K562 (cell line): ENCODE data around the gene PPFIA1. TPM values are rescaled to one million over a fixed set of nuclear protein-coding genes. Genes with fewer than 3 reads are reported as not detected.
A peak's percentile ranks its signal among the peaks of the same experiment; 100 is the strongest.

Experiments used
- ATAC-seq: fragments of 200-7000 bp; cut with Tn5 transposase; 3 replicates; pipeline ENCODE4 v1.9.1; 2020; ENCODE audit warnings: moderate library complexity
- BruUV-seq: library from RNA; stranded (reverse); fragments of 400-500 nt; replicated peaks from 2 replicates; lab custom pipeline; 2021; lab: Mats Ljungman, UMichigan
- CTCF ChIA-PET: fragments of 300-600 bp; formaldehyde crosslinking; extraction: SDS; loops from one replicate; lab custom pipeline; 2021; ENCODE audit warnings: low intra/inter-chr PET ratio; lab: Yijun Ruan, JAX
- POLR2A ChIA-PET: fragments of 300-600, 350-650 bp; sonication (Branson Sonifier 250); formaldehyde crosslinking; extraction: SDS; loops from one replicate; lab custom pipeline; 2021; ENCODE audit warnings: antibody characterized with exemption, inconsistent platforms; lab: Yijun Ruan, JAX
- DNase-seq, 4 experiments: peaks; one replicate each; pipeline versions ENCODE4 v3.0.0 to v3.0.0-alpha.2; 2011 to 2018; ENCODE audit warnings: low spot score in 3 of 4, mixed read lengths in 3 of 4; ENCODE audit errors: extremely low read depth in 1 of 4
- FAIRE-seq: peaks from 2 replicates; lab custom pipeline; 2011; peaks lifted over from hg19 to GRCh38; lab: Jason Lieb, UNC
- H2AFZ ChIP-seq: 2 replicates; pipeline ENCODE4 v1.6.0; 2011; ENCODE audit warnings: low read depth, low read length, control low read depth, inconsistent platforms
- H3K27ac ChIP-seq: fragments of 200-600 bp; 3 replicates; pipeline ENCODE4 v1.8.0; 2011; ENCODE audit warnings: low read depth, mild to moderate bottlenecking, control low read depth, inconsistent platforms, low read length, moderate library complexity, mixed read lengths; ENCODE audit errors: extremely low read depth
- H3K27me3 ChIP-seq, 2 experiments: fragments of 300-600 bp in 1 of 2; 2 replicates in 1 of 2; 3 replicates in 1 of 2; pipeline versions ENCODE4 v1.6.0 to v1.8.0; 2011; ENCODE audit warnings: inconsistent platforms in 2 of 2, low read length in 2 of 2, mild to moderate bottlenecking in 1 of 2, mixed read lengths in 1 of 2, moderate library complexity in 1 of 2; ENCODE audit not compliant: control insufficient read depth in 2 of 2, insufficient read depth in 2 of 2
- H3K36me3 ChIP-seq: fragments of 300-600 bp; 3 replicates; pipeline ENCODE4 v1.8.0; 2011; ENCODE audit warnings: mild to moderate bottlenecking, low read length, inconsistent platforms; ENCODE audit not compliant: control insufficient read depth, insufficient read depth
- H3K4me1 ChIP-seq, 2 experiments: fragments of 200-600 bp in 1 of 2; replicated peaks in 1 of 2; 2 replicates in 1 of 2; 3 replicates in 1 of 2; pipeline versions ENCODE4 v1.5.1 to v1.8.0; 2011; ENCODE audit warnings: inconsistent platforms in 2 of 2, low read length in 2 of 2, mild to moderate bottlenecking in 1 of 2, mixed read lengths in 1 of 2, moderate library complexity in 1 of 2; ENCODE audit not compliant: control insufficient read depth in 2 of 2, insufficient read depth in 2 of 2
- H3K4me2 ChIP-seq: 2 replicates; pipeline ENCODE4 v1.6.1; 2011; ENCODE audit warnings: low read length, control low read depth, inconsistent platforms, mixed read lengths; ENCODE audit not compliant: insufficient read depth
- H3K4me3 ChIP-seq: fragments of 200-600 bp; sonication (generic), shearing (Covaris generic); 2 replicates; pipeline ENCODE4 v1.5.1; 2016; ENCODE audit warnings: control low read depth, inconsistent platforms
- H3K79me2 ChIP-seq: fragments of 200-600 bp; 3 replicates; pipeline ENCODE4 v1.8.0; 2011; ENCODE audit warnings: low read length, inconsistent platforms; ENCODE audit not compliant: control insufficient read depth, insufficient read depth
- H3K9ac ChIP-seq, 2 experiments: 2 replicates each; pipeline versions ENCODE4 v1.6.0 to v1.6.1; 2011; ENCODE audit warnings: low read depth in 2 of 2, low read length in 2 of 2, control low read depth in 1 of 2, inconsistent platforms in 1 of 2, mild to moderate bottlenecking in 1 of 2, mixed read lengths in 1 of 2; ENCODE audit not compliant: insufficient read depth in 1 of 2
- H3K9me1 ChIP-seq: one replicate; pipeline ENCODE4 v1.6.0; 2011; ENCODE audit warnings: inconsistent platforms, mild to moderate bottlenecking, low read length, moderate library complexity; ENCODE audit not compliant: control insufficient read depth, insufficient read depth
- H3K9me3 ChIP-seq: replicated peaks from 2 replicates; pipeline ENCODE4 v1.5.1; 2011; ENCODE audit warnings: low read depth, low read length, inconsistent platforms; ENCODE audit not compliant: control insufficient read depth, insufficient read depth
- H4K20me1 ChIP-seq: replicated peaks from 2 replicates; pipeline ENCODE4 v1.6.1; 2011; ENCODE audit warnings: low read length, inconsistent platforms, mixed read lengths; ENCODE audit not compliant: control insufficient read depth, insufficient read depth
- FOSL1 ChIP-seq: fragments of 200-800 bp; sonication (Bioruptor generic); conservative IDR thresholded peaks from 2 replicates; pipeline ENCODE4 v1.6.1; 2016; ENCODE audit warnings: missing genetic modification characterization, missing compliant biosample characterization
- HMG20B ChIP-seq: fragments of 250-450 bp; sonication (Bioruptor Pico); IDR thresholded peaks from 2 replicates; pipeline ENCODE4 v1.5.0; 2021; ENCODE audit warnings: mild to moderate bottlenecking
- RUNX1 ChIP-seq: sonication (generic); IDR thresholded peaks from 2 replicates; pipeline ENCODE4 v1.6.1; 2016; ENCODE audit warnings: antibody characterized with exemption, low read depth
- ZNF239 ChIP-seq: fragments of 250-450 bp; sonication (Bioruptor Pico); IDR thresholded peaks from 2 replicates; pipeline ENCODE4 v1.4.0; 2020; ENCODE audit warnings: mild to moderate bottlenecking
- ZNF263 ChIP-seq: sonication (generic); formaldehyde crosslinking; IDR thresholded peaks from 2 replicates; pipeline ENCODE4 v1.8.0; 2022; ENCODE audit warnings: mild to moderate bottlenecking, missing genetic modification reagents, borderline replicate concordance
- ZNF584 ChIP-seq: fragments of 200-800 bp; sonication (Bioruptor generic); IDR thresholded peaks from 2 replicates; pipeline ENCODE4 v1.6.1; 2016; ENCODE audit warnings: low read depth, mild to moderate bottlenecking, missing genetic modification characterization, missing compliant biosample characterization
- WGBS: fragments of 100-300 bp; shearing (Covaris generic); methylation state at CpG from one replicate; pipeline ENCODE4 v1.1.6; 2016; ENCODE audit warnings: low coverage, mixed read lengths; ENCODE audit not compliant: insufficient coverage; ENCODE audit errors: missing lambda C conversion rate; 5-methylcytosine and 5-hydroxymethylcytosine counted together
- in situ Hi-C: fragments of 300-500 bp; cut with MboI; formaldehyde crosslinking; loops from 4 replicates; pipeline ENCODE4 v1.15.0; 2018; ENCODE audit warnings: inconsistent platforms, mixed read lengths
- intact Hi-C: fragments of 100-400 bp; cut with micrococcal nuclease; formaldehyde crosslinking; loops from 2 replicates; pipeline ENCODE4 v1.14.2; 2022
- polyA plus RNA-seq, 8 experiments: library from polyadenylated mRNA; depleted of rRNA in 4 of 8; stranded (reverse) in 5 of 8; unstranded in 3 of 8; fragments of >200 nt; fragmentation: Nextera tagmentation in 2 of 8; fragmentation: Illumina TruSeq in 1 of 8; extraction: Ambion mirVana in 2 of 8; extraction: Trizol in 1 of 8; gene quantifications; 2 replicates each; pipeline versions ENCODE4 v1.2.1 to v1.2.3, GENCODE V29; 2011 to 2014; ENCODE audit warnings: inconsistent platforms in 1 of 8, missing spikeins in 1 of 8
- total RNA-seq, 7 experiments: library from RNA; depleted of rRNA in 6 of 7; stranded (reverse); fragments of >200 nt in 6 of 7; fragmentation: Illumina TruSeq in 2 of 7; extraction: Trizol in 2 of 7; gene quantifications; 2 replicates each; pipeline versions ENCODE4 v1.2.1 to v1.2.3, GENCODE V29; 2011 to 2021; ENCODE audit warnings: low replicate concordance in 1 of 7

PPFIA1 gene
- total and polyA plus RNA-seq, 9 of the 15 experiments (the other 6 are each of a cell fraction or from before 2014, with no cell fraction given): 9.9 to 41.5 (median 28.5) TPM

DNA sequence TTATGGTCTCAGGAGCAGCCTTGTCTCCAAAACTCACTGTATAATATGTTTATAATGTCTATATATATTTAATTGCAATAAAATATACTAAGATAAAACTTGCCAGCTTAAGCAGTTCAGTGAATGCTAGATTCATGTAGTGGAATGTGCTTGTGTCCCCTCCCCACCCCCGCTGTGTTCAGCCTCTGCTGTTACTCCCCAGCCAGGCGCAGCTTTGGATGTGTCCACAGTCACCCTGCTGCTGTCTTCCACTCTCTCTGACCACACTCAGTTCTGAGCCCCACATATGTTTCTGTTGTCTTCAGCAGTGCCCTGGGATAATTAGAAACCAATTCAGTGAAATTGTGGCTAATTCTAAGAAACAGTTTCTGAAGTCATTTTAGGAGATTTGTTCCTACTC, 52.2 kb downstream of the PPFIA1 start:
- 85% methylated on average over 2 of the region's 2 CpGs for WGBS
- H3K9me3 ChIP-seq: no peaks in the 10 kb centered on the region
- H3K4me1 ChIP-seq: no peaks in the 10 kb centered on the region
- ATAC-seq: peak; percentile 36; the same call in 1 of the 3 replicates
- no peak overlapping the region for H3K4me2 ChIP-seq
- intact Hi-C loops (no loop called here), in situ Hi-C loops (no loop called here)
- H3K36me3 ChIP-seq: peaks cover 74% of the 10 kb centered on the region
- FAIRE-seq: no peak
- H4K20me1 ChIP-seq: no peaks in the 10 kb centered on the region; the same call in 1 of the 2 replicates
- no peaks in the 10 kb centered on the region for H3K27me3 ChIP-seq
- H3K4me3 ChIP-seq: no peak overlapping the region
- no peak for TF ChIP-seq ZNF263 (CRISPR knock-in tag)
- H3K9ac ChIP-seq: peak overlapping the region in 1 of 2 experiments; percentile 43; a peak in 1 of 4 replicates
- no peak overlapping the region for H3K27ac ChIP-seq
- no peak for DNase-seq
- POLR2A ChIA-PET: interaction anchor here (1.1 to 3.1 kb wide), 2 partner anchors 10 kb away, joined by 4 to 9 read pairs; no protein-coding TSS in a partner anchor
- CTCF ChIA-PET: no interaction called here
- H2AFZ ChIP-seq: no peak overlapping the region
- H3K79me2 ChIP-seq: no peaks in the 10 kb centered on the region
- no TSS peak for BruUV-seq
- H3K9me1 ChIP-seq: no peaks in the 10 kb centered on the region

DNA sequence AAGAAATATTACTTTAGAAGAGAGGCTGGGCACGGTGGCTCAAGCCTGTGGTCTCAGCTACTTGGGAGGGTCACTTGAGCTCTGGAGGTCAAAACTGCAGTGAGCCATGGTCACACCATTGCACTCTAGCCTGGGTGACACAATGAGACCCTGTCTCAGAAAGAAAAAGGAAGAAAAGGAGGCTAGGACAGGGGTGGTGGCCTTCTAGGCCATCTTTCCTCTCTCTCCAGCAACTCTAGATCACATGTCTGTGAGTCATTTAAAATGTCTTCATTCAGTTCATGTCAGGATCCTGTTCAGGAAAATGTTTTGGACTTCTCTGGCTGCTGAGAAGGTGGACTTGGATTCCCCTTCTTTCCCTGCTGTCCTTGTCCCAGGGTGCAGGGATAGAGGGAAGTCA, 53.3 kb downstream of the PPFIA1 start:
- Histone ChIP-seq H2AFZ (no peak overlapping the region), H4K20me1 (no peaks in the 10 kb centered on the region; the same call in 1 of the 2 replicates), H3K79me2 (no peaks in the 10 kb centered on the region), H3K27ac (no peak overlapping the region; the same call in 2 of the 3 replicates), H3K36me3 (peaks cover 75% of the 10 kb centered on the region), H3K27me3 (no peaks in the 10 kb centered on the region), H3K4me3 (no peak overlapping the region), H3K4me2 (no peak overlapping the region), H3K9ac (peak overlapping the region in 1 of 2 experiments; percentile 2; a peak in 1 of 4 replicates), H3K9me1 (no peaks in the 10 kb centered on the region), H3K9me3 (no peaks in the 10 kb centered on the region), H3K4me1 (no peaks in the 10 kb centered on the region)
- CTCF ChIA-PET: no interaction called here
- no peak for FAIRE-seq
- no peak for TF ChIP-seq HMG20B (CRISPR knock-in tag)
- no peak for TF ChIP-seq RUNX1
- TF ChIP-seq ZNF239 (CRISPR knock-in tag): no peak
- peak; percentile 42; the same call in 1 of the 2 replicates for TF ChIP-seq ZNF584
- TF ChIP-seq FOSL1 (tag): peak; percentile 57
- in situ Hi-C loops (no loop called here), intact Hi-C loops (no loop called here)
- 80% methylated on average over 1 of the region's 1 CpG for WGBS
- no peak for DNase-seq
- POLR2A ChIA-PET: interaction anchor here (3.1 kb wide), 1 partner anchor 9 kb away, joined by 9 read pairs; no protein-coding TSS in a partner anchor
- ATAC-seq: no peak
- BruUV-seq: no TSS peak
